Activated CD8-positive, alpha-beta memory T cell treated with anti-CD3 and anti-CD28 coated beads, Interleukin-2, amount 50 U/mL, for 24 hours (primary cell): ENCODE data around the gene PGRMC2.

Experiments
- DNase-seq: peaks from one replicate; pipeline ENCODE4 v3.0.0-alpha.2; 2020; ENCODE audit errors: extremely low read depth

Gene PGRMC2

GRCh38 chr4:128287141-128287870 is at the start of gene PGRMC2:
PGRMC2 (minus strand) TSS chr4:128287813; CDS start chr4:128287790, 23 bp downstream.
- DNase-seq = no peak

GRCh38 chr4:128335541-128335940 is 47.9 kb upstream of the PGRMC2 start:
- no peak for DNase-seq

GRCh38 chr4:128334256-128334655 is 46.6 kb upstream of the PGRMC2 start:
- DNase-seq = no peak

GRCh38 chr4:128333309-128334018 is 45.9 kb upstream of the PGRMC2 start:
- DNase-seq = no peak

GRCh38 chr4:128332081-128332480 is 44.5 kb upstream of the PGRMC2 start:
- DNase-seq = no peak

- DNase-seq = no peak
Observed at GRCh38 chr4:128329638-128330037, 42.0 kb upstream of the PGRMC2 start.

- DNase-seq = no peak
Observed at GRCh38 chr4:128328106-128328505, 40.5 kb upstream of the PGRMC2 start.

- no peak for DNase-seq
Observed at GRCh38 chr4:128323401-128323800, 35.8 kb upstream of the PGRMC2 start.

GRCh38 chr4:128322986-128323385 is 35.4 kb upstream of the PGRMC2 start:
- no peak for DNase-seq

GRCh38 chr4:128322311-128322710 is 34.7 kb upstream of the PGRMC2 start:
- no peak for DNase-seq

- no peak for DNase-seq
Observed at GRCh38 chr4:128320656-128321055, 33.0 kb upstream of the PGRMC2 start.

- no peak for DNase-seq
Observed at GRCh38 chr4:128315756-128316520, 28.3 kb upstream of the PGRMC2 start.

GRCh38 chr4:128311659-128312403 is 24.2 kb upstream of the PGRMC2 start:
- DNase-seq = no peak

GRCh38 chr4:128310266-128310697 is 22.7 kb upstream of the PGRMC2 start:
- DNase-seq = no peak

GRCh38 chr4:128309585-128309984 is 22.0 kb upstream of the PGRMC2 start:
- no peak for DNase-seq

- no peak for DNase-seq
Observed at GRCh38 chr4:128308986-128309385, 21.4 kb upstream of the PGRMC2 start.

GRCh38 chr4:128307123-128307571 is 19.5 kb upstream of the PGRMC2 start:
- DNase-seq = no peak

GRCh38 chr4:128305942-128306341 is 18.3 kb upstream of the PGRMC2 start:
- no peak for DNase-seq

- no peak for DNase-seq
Observed at GRCh38 chr4:128303986-128304385, 16.4 kb upstream of the PGRMC2 start.

- DNase-seq = no peak
Observed at GRCh38 chr4:128303405-128303785, 15.8 kb upstream of the PGRMC2 start.

GRCh38 chr4:128301979-128302378 is 14.4 kb upstream of the PGRMC2 start:
- DNase-seq = no peak

- DNase-seq = no peak
Observed at GRCh38 chr4:128299848-128300247, 12.2 kb upstream of the PGRMC2 start.
